HG03135 (cell line): Measurements from ENCODE around the gene GALNT6.

ENCODE experiments used
- ATAC-seq: cut with Tn5 transposase; IDR thresholded peaks from one replicate; pipeline ENCODE4 v1.9.1; 2021; ENCODE audit warnings: mild to moderate bottlenecking, moderate library complexity; ENCODE audit not compliant: unreplicated experiment

Gene GALNT6

GRCh38 chr12:51405801-51406207, 14.6 kb upstream of the GALNT6 start:
- no peak for ATAC-seq

DNA sequence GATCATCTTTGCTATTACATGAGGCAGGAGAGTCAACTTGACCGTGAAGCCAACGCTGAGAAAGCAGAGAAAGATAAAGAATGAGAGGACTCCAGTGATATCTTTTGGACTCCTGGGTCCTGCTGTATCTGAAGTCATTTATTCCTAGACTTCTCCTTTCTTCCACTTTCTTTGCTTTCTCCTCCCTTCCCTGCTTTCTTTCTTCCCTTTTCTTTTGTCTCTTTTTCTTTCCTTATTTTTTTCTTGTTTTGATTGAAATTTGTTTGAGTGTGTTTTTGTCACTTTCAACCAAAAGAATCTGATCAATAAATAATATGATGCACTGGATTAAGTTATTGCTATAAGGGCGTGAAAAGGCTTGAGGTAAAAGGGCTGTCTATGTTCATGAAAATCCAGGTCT, 13.4 kb upstream of the GALNT6 start:
- ATAC-seq, result no peak

DNA sequence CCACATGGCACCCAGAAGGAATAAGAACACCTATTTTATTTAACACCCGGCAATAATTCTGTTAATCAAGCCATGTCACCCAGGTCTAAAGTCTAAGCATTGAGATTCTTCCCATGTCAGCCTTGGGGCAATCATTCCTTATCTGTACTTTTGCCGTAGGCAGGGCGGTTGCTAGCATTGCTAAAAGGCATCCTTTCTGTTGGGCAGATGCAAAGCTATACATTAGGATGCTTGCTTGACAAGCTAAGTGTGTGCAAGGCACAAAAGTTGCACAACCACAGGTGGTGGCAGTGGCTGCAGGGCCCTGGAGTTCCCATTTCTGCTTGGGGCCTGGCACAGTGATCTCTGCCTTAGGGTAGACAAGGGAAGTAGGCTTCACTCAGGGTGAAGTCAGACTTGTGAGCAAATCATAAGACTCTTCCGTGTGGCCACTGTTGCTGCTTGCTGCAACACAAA, 12.5 kb upstream of the GALNT6 start:
- ATAC-seq, result no peak

GRCh38 chr12:51403159-51403558, 12.0 kb upstream of the GALNT6 start:
- ATAC-seq, result no peak

DNA sequence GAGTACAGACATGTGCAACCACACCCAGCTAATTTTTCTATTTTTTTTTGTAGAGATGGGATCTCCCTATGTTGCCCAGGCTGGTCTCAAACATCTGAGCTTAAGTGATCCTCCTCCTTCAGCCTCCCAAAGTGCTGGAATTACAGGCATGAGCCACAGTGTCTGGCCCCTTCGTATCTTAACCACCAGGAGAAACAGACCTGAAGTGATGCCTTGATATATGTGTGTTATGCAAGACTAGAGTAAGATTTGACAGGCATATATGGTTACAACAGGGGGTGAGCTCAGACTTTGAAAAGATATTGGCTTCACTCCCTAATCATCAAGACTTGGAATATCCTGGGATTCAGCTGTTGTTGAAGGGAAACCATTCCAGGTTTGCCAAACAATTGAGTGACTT, 10.7 kb upstream of the GALNT6 start:
- no peak for ATAC-seq

DNA sequence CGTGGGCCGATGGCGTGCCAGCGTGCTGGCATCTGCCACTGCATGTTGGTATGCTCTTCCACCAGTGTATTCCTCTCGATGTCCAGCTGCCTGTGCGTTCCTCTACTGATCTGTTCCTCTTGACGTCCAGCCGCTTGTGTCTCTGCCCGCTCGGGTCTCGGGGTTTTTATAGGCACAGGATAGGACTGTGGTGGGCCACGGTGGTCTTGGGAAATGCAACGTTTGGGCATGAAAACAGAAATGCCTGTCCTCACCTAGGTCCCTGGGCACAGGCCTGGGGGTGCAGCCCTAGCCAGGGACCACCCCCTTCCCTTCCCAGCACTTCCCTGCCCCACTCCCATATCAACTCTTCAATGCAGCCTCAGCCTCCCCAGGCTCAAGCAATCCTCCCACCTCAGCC, 10.3 kb upstream of the GALNT6 start:
- ATAC-seq, result no peak

- no peak for ATAC-seq
These were observed 9.8 kb upstream of the GALNT6 start for GRCh38 chr12:51401020-51401419.

GRCh38 chr12:51399891-51400290, 8.7 kb upstream of the GALNT6 start:
- ATAC-seq, result no peak

DNA sequence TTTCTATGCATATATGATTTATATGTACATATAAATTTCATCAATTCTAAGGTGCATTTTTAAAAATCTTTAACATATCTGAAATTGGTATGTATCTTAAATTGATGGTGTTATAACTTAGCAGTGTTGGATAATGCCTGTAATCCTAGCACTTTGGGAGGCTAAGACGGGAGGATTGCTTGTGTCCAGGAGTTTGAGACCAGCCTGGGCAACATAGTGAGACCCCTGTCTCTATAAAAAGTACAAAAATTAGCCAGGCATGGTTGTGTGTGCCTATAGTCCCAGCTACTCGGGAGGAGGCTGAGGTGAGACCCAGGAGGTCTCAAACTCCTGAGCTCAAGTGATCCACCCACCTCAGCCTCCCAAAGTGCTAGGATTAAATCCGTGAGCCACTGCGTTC, 6.5 kb upstream of the GALNT6 start:
- no peak for ATAC-seq

DNA sequence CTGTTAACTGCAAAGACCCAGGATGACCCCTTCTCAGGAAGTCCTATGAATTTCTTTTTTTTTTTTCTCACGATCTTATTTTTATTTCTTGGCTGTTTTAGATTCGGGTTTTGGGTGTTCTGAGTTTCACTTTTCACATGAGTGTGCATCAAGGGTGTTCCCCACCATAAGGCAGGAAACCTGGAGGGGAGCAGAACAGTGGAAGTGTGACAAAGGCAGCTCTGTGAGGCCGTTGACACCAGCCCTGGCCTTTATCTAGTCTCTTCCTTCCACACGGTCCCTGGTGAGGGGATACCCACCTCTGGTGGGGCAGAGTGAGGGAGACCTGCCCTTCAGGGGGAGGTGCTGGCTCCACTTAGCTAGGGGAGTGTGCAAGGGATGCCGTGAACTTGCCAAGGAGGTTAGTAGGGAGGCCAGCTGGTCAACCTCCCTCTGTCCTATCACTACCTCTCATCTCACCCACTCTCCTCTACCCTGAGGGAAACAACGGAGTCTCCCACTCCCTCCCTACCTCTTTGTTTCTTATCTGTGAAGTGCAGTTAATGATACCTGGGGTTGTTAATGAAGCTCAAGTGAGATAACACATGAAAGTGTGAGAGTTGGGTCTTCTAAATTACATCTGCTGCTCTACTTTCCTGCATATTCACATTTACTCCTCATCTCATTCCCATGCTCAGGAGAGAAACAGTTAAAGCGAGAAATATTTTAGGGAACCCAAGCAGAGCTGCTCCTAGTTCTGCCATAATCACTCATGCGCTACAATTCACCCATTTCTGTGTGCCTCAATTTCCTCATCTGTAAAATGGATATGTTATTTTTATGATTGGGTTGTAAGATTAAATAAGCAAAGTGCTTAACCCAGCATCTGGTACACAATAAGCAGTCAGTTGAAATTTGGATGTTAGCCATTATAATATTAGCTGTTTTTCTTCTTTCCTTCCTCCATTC, 4.4 kb upstream of the GALNT6 start:
- ATAC-seq, result peak; percentile 35

GRCh38 chr12:51393676-51394545, 2.7 kb upstream of the GALNT6 start:
- no peak for ATAC-seq

DNA sequence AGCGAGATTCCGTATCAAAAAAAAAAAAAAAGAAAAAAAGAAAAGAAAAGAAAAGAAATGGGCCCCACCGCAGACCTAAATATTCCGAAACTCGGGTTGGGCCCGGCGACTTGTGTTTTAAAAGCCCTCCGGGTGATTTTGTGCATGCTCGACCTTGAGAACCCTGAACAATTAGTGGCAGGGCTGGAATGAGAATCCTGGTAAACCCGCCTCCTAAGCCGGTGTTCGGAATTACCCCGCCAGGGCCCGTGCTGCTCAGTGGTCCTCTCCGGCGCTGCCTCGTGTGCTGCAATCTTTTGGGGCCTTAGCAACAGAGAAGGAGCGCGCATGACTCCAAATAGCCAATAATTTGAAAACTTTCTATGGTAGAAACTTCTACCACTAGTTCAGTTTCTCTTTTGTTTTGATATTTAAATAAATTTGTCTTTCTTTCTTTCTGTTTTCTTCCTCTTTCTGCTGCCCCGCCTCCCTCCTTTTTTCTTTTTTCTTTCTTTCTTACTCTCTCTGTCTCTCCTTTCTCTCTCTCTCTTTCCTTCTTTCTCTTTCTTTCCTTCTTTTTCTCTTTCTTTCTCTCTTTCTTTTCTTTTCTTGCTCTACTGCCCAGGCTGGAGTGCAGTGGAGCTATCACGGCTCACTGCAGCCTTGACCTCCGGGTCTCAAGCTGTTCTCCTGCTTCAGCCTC, 1.5 kb upstream of the GALNT6 start:
- ATAC-seq, result peak; percentile 32

DNA sequence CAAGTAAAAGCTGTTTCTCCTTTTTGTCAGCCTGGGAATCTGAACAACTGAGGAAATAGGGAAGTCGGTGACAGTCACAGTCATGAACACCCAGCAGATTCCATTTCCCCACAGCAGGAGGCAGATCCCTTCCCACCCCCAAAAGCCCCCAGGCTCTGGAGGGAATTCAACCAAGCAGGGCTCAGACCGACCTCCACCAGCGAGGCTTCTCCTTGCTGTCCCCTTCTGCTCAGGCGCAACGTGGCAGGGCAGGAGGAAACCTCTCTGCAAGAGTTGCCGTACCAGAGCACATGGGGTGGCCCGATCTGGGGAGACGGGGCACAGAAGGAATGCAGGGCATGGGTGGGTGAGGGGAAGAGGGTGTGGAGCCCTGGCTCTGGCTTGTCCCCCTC, 319 bp downstream of the GALNT6 start:
- ATAC-seq, result peak; percentile 10

DNA sequence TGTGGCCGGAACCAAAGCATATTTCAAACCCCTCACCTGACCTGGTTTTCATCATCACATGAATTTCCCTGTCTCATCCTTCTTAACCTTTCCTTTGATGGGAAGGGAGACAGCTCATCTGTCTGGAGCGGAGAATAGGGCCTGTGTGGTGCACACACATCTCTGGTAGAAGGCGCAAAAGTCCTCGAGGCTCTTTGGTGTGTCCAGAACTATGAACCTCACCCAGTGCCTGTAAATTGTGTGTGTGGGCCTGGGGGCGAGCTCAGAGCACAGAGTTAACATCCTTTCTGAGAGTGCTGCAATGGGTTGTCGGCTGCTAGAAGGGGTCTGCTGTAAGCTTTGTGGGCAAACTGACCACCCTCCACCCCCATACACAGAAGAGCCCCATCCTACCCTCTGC, 749 bp downstream of the GALNT6 start:
- ATAC-seq, result no peak

GRCh38 chr12:51389302-51389999, 1.8 kb downstream of the GALNT6 start:
- ATAC-seq, result no peak

GRCh38 chr12:51388846-51389245, 2.4 kb downstream of the GALNT6 start:
- ATAC-seq, result no peak

- ATAC-seq, result no peak
These were observed 3.0 kb downstream of the GALNT6 start for GRCh38 chr12:51388069-51388799.

GRCh38 chr12:51386351-51386750, 4.9 kb downstream of the GALNT6 start:
- no peak for ATAC-seq

- no peak for ATAC-seq
These were observed 7.8 kb downstream of the GALNT6 start for GRCh38 chr12:51383269-51383905.
